ENCODE data around the gene UCKL1. TPM values are rescaled to one million over a fixed set of nuclear protein-coding genes. Genes with fewer than 3 reads are reported as not detected.

Gene UCKL1
- total RNA-seq (ENCODE audit: unreplicated experiment), result 130 TPM
- long read RNA-seq, partial matches to known transcripts, result 9 of 55 reads
- long read RNA-seq, other reads (novel, unspliced or antisense), result 46 of 55 reads

GRCh38 chr20:63955827-63956663 is at the start of gene UCKL1:
Gene UCKL1, minus strand, starts transcription at chr20:63956416. Its CDS starts 44 bp downstream, at chr20:63956372.
- TF ChIP-seq, protein P1, sequence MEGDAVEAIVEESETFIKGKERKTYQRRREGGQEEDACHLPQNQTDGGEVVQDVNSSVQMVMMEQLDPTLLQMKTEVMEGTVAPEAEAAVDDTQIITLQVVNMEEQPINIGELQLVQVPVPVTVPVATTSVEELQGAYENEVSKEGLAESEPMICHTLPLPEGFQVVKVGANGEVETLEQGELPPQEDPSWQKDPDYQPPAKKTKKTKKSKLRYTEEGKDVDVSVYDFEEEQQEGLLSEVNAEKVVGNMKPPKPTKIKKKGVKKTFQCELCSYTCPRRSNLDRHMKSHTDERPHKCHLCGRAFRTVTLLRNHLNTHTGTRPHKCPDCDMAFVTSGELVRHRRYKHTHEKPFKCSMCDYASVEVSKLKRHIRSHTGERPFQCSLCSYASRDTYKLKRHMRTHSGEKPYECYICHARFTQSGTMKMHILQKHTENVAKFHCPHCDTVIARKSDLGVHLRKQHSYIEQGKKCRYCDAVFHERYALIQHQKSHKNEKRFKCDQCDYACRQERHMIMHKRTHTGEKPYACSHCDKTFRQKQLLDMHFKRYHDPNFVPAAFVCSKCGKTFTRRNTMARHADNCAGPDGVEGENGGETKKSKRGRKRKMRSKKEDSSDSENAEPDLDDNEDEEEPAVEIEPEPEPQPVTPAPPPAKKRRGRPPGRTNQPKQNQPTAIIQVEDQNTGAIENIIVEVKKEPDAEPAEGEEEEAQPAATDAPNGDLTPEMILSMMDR (IDR thresholded peaks at IDR 0.05; ENCODE audit: partially characterized antibody, unreplicated experiment), result no peak
- H3K27me3 Mint-ChIP-seq (ENCODE audit: unreplicated experiment), result peaks cover 2% of the 10 kb centered on the region
- no peaks in the 10 kb centered on the region for H3K9me3 Mint-ChIP-seq (ENCODE audit: unreplicated experiment)
- peak; percentile 94 for DNase-seq
- H3K36me3 Mint-ChIP-seq (ENCODE audit: unreplicated experiment), result no peaks in the 10 kb centered on the region
- H3K4me1 Mint-ChIP-seq (ENCODE audit: low read depth, unreplicated experiment), result peaks cover 7% of the 10 kb centered on the region
- H3K4me3 Mint-ChIP-seq (ENCODE audit: unreplicated experiment), result peak within 1 kb of the TSS; percentile 89
- peak within 1 kb of the TSS; percentile 70 for H3K27ac Mint-ChIP-seq (ENCODE audit: unreplicated experiment)

DNA sequence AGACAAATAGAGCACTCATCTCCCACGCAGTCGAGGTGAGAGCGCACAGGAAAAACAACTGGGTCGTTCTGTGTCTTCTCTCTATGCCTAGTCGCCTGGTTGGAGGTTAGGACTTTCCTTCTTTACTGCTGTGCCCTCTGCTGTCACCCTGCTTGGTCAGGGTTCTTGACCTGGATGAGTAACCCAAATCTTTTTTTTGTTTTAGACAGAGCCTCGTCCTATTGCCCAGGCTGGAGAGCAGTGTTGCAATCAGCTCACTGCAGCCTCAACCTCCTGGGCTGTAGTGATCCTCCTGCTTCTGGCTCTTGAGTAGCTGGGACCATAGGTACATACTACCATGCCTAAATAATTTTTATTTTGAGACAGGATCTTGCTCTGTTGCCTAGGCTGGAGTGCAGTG is 49.2 kb upstream of the UCKL1 start:
- Mint-ChIP-seq H3K9me3 (ENCODE audit: unreplicated experiment) (peaks cover 2% of the 10 kb centered on the region), H3K4me3 (ENCODE audit: unreplicated experiment) (no peak overlapping the region), H3K4me1 (ENCODE audit: low read depth, unreplicated experiment) (peaks cover 2% of the 10 kb centered on the region), H3K36me3 (ENCODE audit: unreplicated experiment) (peaks cover 13% of the 10 kb centered on the region), H3K27me3 (ENCODE audit: unreplicated experiment) (no peaks in the 10 kb centered on the region), H3K27ac (ENCODE audit: unreplicated experiment) (no peak overlapping the region)
- DNase-seq, result no peak
- TF ChIP-seq, protein P1 (IDR thresholded peaks at IDR 0.05; ENCODE audit: partially characterized antibody, unreplicated experiment), result no peak

DNA sequence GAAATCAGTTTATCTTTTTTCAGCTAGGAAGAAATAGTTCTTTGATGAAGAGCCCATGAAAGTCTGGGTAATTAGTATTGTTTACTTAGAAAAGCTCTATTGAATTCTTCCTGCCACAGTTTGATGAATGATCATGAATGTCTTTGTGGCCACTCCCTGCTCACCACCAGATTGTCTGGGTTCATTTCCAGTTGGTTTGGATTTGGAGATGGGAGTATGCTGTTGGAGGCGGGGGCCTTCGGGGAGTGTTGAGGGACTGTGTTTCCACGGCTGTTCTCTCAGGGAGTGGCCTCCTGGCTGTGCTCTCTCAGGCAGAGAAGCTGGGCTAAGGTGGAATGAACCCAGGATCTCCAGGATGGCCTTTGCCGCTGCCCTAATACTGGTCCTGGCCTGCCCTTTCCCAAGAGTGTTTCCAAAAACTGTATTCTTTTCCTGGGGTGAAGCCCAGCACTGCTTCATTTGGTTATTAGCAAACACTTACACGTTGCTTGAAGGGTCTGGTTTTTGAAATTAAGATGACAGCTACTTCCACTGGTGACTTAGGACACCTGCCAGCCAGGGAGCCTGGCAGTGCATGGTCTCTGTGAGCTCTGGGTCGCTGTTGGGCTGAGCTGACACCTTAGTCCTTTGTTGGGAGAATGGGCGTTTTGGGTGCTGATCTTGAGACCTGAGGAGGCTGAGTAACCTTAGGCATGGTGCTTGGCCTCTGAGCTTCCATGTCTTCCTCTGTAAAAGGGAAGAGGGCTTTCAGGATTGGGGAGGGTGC is 47.9 kb upstream of the UCKL1 start:
- TF ChIP-seq, protein P1 (IDR thresholded peaks at IDR 0.05; ENCODE audit: partially characterized antibody, unreplicated experiment), result no peak
- Mint-ChIP-seq H3K36me3 (ENCODE audit: unreplicated experiment) (peaks cover 4% of the 10 kb centered on the region), H3K27me3 (ENCODE audit: unreplicated experiment) (no peaks in the 10 kb centered on the region), H3K4me3 (ENCODE audit: unreplicated experiment) (no peak overlapping the region), H3K9me3 (ENCODE audit: unreplicated experiment) (peaks cover 2% of the 10 kb centered on the region), H3K27ac (ENCODE audit: unreplicated experiment) (no peak overlapping the region), H3K4me1 (ENCODE audit: low read depth, unreplicated experiment) (peaks cover 2% of the 10 kb centered on the region)
- DNase-seq, result no peak

GRCh38 chr20:64001607-64002011 is 45.4 kb upstream of the UCKL1 start:
- Mint-ChIP-seq H3K36me3 (ENCODE audit: unreplicated experiment) (peaks cover 4% of the 10 kb centered on the region), H3K4me1 (ENCODE audit: low read depth, unreplicated experiment) (peaks cover under 1% of the 10 kb centered on the region), H3K27me3 (ENCODE audit: unreplicated experiment) (no peaks in the 10 kb centered on the region), H3K9me3 (ENCODE audit: unreplicated experiment) (no peaks in the 10 kb centered on the region), H3K4me3 (ENCODE audit: unreplicated experiment) (no peak overlapping the region), H3K27ac (ENCODE audit: unreplicated experiment) (no peak overlapping the region)
- no peak for DNase-seq
- TF ChIP-seq, protein P1 (IDR thresholded peaks at IDR 0.05; ENCODE audit: partially characterized antibody, unreplicated experiment), result no peak

Measured in glutamatergic neuron (in vitro differentiated cells).